HL-60/S4 treated with phorbol 12-myristate 13-acetate at 8.2 ng/mL for 4 days and 3 days (cell line): ENCODE measurements around the gene PIK3CG.
"Not testable (repeated sequence)": the region's sequence is repeated elsewhere in the genome, so short reads cannot be mapped to it uniquely, and the experiment has no call there.

Experiments
- in situ Hi-C: fragments of 300-500 bp; cut with MboI; formaldehyde crosslinking; loops from 2 replicates; pipeline ENCODE4 v1.15.0; 2022; ENCODE audit warnings: low sequenced_read_pairs

PIK3CG gene

DNA sequence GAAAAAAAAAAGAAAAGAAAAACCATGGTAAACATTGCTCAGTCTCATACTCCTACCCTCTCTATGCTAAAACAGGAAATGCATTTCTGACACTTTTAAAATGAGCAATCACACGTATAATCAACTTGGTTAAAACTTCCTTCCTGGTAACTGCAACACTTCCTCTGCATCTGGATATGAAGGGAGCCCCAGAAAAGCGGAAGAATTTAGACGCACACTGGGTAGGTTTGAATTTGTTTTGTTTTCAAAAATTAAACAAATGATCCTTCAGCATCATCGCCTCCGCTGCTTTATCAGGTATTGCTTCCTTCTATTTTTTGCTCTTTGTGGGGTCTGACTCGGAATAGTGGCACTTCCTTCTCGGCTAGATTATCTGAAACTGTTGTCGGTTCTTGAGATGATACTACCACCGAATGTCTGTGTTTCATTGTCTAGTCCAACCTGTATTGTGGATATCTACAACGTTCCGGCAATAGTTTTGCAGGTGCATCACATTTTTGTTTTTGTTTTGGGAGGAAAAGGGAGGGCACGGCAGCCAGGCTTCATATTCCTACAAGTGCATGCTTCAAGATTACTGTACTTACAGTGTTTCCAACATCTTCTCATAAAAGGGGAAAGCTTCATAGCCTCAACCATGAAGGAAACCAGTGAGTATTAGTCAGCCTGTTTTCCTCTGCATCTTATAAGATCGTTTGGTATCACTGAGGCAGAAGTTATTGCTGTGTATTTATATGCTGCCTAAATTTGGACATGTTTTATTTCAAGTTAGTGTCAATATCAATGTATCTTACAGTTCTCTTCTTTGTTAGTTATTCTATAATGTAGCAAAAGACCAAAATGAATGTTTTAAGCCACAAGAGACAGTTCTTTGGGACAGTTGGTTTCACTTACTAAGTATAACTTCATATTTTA, at the start of gene PIK3CG:
PIK3CG (plus strand) TSS at position 153 of the 912 bp plus-strand sequence. CDS start 2,280 bp downstream, outside the sequence.
- in situ Hi-C loops = no loop called here

- in situ Hi-C loops = no loop called here
Observed at GRCh38 chr7:106817098-106817497, 48.0 kb upstream of the PIK3CG start.

DNA sequence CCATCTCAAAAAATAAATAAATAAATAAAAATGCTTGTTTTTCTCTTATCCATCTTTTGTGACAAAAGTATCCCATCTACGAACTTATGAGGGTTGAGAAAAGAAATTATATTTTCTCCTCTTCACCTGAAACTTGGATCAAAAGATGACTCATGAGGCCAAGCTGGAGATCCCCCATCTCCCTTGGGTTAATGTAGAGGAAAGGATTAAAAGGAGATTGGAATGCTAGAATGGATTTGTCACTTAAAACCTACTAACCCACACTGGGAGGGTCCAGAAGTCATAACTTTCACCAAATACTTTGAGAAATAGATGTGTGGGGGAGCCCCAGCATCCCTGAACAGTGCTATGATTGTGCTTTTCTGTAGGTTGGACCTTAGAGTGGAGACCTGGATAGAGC, 46.3 kb upstream of the PIK3CG start:
- in situ Hi-C loops = no loop called here

GRCh38 chr7:106819546-106819945, 45.5 kb upstream of the PIK3CG start:
- in situ Hi-C loops = no loop called here

- in situ Hi-C loops = no loop called here
Observed at GRCh38 chr7:106820321-106821217, 44.5 kb upstream of the PIK3CG start.

- in situ Hi-C loops = no loop called here
Observed at GRCh38 chr7:106823631-106824030, 41.5 kb upstream of the PIK3CG start.

- in situ Hi-C loops = no loop called here
Observed at GRCh38 chr7:106824458-106824857, 40.6 kb upstream of the PIK3CG start.

DNA sequence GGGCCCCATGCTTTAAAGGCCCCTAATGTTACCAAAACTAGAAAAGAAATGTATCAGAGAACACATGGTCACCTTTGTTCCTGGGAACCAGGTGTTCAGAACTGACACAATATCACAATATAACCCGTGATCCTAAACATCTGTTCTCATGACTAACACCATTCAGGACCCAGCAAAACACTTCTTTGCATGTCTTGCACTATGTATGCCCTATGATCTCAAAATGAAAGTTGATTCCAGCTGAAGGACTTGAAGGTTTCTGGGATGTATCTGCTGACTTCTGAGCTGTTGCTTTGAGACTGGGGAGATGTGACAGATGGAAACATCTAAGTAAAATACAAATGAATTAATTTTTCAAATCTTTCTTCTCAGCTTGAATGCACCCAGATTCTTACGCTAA, 37.5 kb upstream of the PIK3CG start:
- in situ Hi-C loops = no loop called here

GRCh38 chr7:106829496-106829895, 35.6 kb upstream of the PIK3CG start:
- in situ Hi-C loops = no loop called here

DNA sequence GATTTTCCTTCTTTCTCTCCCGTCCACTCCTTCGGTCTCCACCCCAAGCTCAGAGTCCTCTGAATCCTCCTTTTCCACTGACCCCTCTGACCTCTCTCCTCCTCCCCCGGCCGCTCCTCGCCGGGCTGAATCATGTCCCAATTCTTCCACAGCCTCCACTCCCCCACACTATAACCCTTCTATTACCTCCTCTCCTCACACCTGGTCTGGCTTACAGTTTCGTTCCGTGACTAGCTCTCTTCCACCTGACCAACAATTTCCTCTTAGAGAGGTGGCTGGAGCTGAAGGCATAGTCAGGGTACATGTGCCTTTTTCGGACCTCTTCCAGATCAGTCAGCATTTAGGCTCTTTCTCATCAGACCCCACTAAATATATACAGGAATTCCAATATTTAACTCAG, 34.2 kb upstream of the PIK3CG start:
- in situ Hi-C loops = not testable (repeated sequence)

GRCh38 chr7:106836816-106837215, 28.3 kb upstream of the PIK3CG start:
- in situ Hi-C loops = no loop called here

DNA sequence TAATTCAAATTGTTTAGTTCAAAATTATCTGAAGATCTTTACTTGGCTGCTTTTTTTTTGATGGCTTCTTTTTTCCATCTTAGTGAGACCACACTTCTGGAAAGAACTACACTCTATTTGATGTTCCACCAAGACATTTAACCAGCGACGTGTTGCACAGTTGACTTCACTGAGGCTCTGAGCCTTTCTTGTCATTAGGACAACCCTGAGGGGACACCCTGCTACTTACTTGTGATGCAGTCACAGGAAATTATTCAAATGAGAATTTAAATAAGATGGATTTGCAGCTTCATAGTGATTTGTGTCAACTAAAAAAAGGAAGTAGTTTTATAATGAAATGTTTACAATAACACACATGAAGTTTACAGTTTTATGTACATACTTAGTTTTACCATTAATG, 25.6 kb upstream of the PIK3CG start:
- in situ Hi-C loops = no loop called here

DNA sequence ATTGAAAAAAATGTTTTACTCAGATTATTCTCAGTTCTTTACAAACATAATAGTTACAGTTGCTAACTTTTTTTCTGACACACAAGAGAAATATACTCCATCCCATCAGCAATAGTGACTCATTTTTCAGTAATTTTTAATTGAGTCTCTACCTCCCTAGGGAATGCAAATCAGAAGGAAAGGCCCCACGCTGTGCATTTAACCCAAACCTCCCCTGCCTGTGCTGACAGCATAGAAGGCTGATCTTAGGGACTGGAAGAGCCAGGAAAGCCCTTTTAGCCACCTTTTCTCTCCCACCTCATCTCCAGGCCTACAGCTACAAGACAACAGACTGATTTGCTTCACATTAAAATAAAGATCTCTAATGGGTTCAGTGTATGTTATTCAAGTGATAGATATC, 24.7 kb upstream of the PIK3CG start:
- in situ Hi-C loops = no loop called here

- in situ Hi-C loops = no loop called here
Observed at GRCh38 chr7:106841896-106842390, 23.1 kb upstream of the PIK3CG start.

GRCh38 chr7:106844279-106844997, 20.6 kb upstream of the PIK3CG start:
- in situ Hi-C loops = no loop called here

DNA sequence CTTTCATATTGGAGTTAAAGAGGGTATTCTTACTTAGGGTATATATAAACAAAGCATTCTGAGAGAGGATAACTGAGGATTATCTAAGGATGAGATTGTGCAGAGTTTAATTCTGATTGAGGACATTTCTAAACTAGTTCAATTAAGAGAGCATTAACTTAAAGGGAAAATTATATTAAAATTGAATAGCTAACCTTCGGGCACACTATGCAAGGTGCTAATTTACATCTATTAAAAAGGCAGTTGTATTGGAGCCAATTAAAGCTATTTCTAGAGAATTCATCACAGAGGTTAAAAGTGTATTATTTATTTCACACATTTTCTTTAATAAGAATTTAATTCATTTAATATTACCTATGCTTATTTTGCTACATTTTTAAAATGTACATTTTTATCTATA, 17.0 kb upstream of the PIK3CG start:
- in situ Hi-C loops = no loop called here

DNA sequence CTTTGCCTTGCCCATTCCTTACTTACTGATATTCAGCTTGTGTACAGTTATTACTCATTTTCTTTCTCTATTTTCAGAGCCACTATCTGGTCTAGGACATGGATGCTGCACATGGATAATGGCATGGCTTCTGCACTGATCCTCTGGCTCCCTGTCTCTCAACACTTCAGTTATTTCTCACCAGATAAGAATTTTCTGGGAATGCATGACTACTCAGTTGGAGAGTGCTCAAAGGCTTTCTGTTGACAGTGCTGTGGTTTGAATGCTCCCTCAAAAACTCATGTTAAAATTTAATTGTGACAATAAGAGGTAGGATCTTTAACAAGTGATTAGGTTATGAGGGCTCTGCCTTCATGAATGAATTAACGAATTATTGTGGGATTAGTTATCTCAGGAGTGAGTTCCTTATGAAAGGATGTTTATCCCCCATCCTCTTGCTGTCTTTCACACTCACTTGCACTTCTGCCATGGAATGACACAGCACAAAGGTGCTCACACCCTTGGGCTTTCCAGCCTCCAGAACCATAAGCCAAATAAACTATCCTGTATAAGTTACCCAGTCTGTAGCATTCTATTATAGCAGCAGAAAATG, 16.1 kb upstream of the PIK3CG start:
- in situ Hi-C loops = no loop called here

GRCh38 chr7:106851632-106852031, 13.4 kb upstream of the PIK3CG start:
- in situ Hi-C loops = not testable (repeated sequence)

- in situ Hi-C loops = no loop called here
Observed at GRCh38 chr7:106853250-106853908, 11.7 kb upstream of the PIK3CG start.

DNA sequence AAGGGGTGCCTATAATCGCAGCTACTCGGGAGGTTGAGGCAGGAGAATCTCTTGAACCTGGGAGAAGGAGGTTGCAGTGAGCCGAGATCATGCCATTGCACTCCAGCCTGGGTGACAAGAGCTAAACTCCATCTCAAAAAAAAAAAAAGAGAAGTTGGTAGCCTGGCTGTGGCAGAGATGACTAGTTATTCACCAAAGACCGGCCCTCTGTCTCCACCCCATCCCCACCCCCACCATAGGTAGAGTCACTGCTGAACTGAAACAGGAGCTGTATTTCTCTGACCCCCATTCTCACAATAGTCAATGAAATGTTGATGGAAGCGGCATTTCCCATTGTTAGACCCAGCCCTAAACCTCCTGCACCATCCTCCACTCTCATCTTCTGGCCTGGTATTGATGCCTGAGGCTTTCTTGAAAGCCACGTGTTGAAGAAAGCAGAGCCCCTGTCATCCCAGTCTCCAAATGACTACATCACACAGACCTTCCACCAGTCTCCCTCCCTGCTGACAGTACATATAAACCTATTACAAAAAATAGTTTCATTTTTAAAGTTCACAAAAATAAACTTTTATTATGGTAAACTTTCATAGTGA, 9.4 kb upstream of the PIK3CG start:
- in situ Hi-C loops = no loop called here
